CD14-positive monocyte (primary cell): ENCODE results near the gene AIFM1. TPM values are rescaled to one million over a fixed set of nuclear protein-coding genes. Genes with fewer than 3 reads are reported as not detected.
A peak's percentile ranks its signal among the peaks of the same experiment; 100 is the strongest.

Experiments used
- DNase-seq, 3 donors: peaks; one replicate each; pipeline ENCODE4 v3.0.0-alpha.2; 2011 to 2022
- H2AFZ ChIP-seq: 2 replicates; pipeline ENCODE4 v1.6.0; 2012; ENCODE audit warnings: mild to moderate bottlenecking, low read depth, low read length, inconsistent platforms; ENCODE audit not compliant: insufficient read depth, poor library complexity, severe bottlenecking
- H3K27ac ChIP-seq, 2 donors: 1 replicate in 1 of 2; 2 replicates in 1 of 2; pipeline ENCODE4 v1.5.1; 2012 to 2013; ENCODE audit warnings: low read length in 2 of 2, control low read depth in 1 of 2, inconsistent platforms in 1 of 2, low read depth in 1 of 2, mild to moderate bottlenecking in 1 of 2
- H3K27me3 ChIP-seq, 2 donors: one replicate each; pipeline versions ENCODE4 v1.6.0 to v1.6.1; 2011 to 2013; ENCODE audit warnings: low read length in 2 of 2; ENCODE audit not compliant: control insufficient read depth in 2 of 2, insufficient read depth in 2 of 2
- H3K36me3 ChIP-seq, 2 donors: replicated peaks in 1 of 2; 1 replicate in 1 of 2; 2 replicates in 1 of 2; pipeline versions ENCODE4 v1.5.1 to v1.6.1; 2012 to 2013; ENCODE audit warnings: low read length in 2 of 2, control low read depth in 1 of 2, inconsistent platforms in 1 of 2, mild to moderate bottlenecking in 1 of 2; ENCODE audit not compliant: insufficient read depth in 2 of 2, control insufficient read depth in 1 of 2
- H3K4me1 ChIP-seq, 2 donors: 1 replicate in 1 of 2; 2 replicates in 1 of 2; pipeline versions ENCODE4 v1.5.1 to v1.6.1; 2012 to 2013; ENCODE audit warnings: low read length in 2 of 2, control low read depth in 1 of 2, inconsistent platforms in 1 of 2, mild to moderate bottlenecking in 1 of 2, moderate library complexity in 1 of 2; ENCODE audit not compliant: insufficient read depth in 2 of 2, control insufficient read depth in 1 of 2
- H3K4me2 ChIP-seq: replicated peaks from 2 replicates; pipeline ENCODE3; 2012; ENCODE audit warnings: low read length, moderate library complexity, mild to moderate bottlenecking; ENCODE audit not compliant: poor library complexity, severe bottlenecking; ENCODE audit errors: extremely low read depth
- H3K4me3 ChIP-seq, 3 experiments: fragments of 200-600 bp in 1 of 3; sonication (generic) in 1 of 3; replicated peaks in 1 of 3; 1 replicate in 2 of 3; 2 replicates in 1 of 3; pipeline ENCODE4 v1.5.1; 2011 to 2013; ENCODE audit warnings: low read length in 3 of 3, mild to moderate bottlenecking in 3 of 3, control low read depth in 2 of 3, low read depth in 2 of 3, inconsistent platforms in 1 of 3, moderate library complexity in 1 of 3
- H3K79me2 ChIP-seq: 2 replicates; pipeline ENCODE4 v1.6.0; 2012; ENCODE audit warnings: mild to moderate bottlenecking, control low read depth, inconsistent platforms, low read length, moderate library complexity; ENCODE audit not compliant: insufficient read depth
- H3K9ac ChIP-seq: 2 replicates; pipeline ENCODE4 v1.6.0; 2017; ENCODE audit warnings: low read length, mild to moderate bottlenecking; ENCODE audit not compliant: insufficient read depth, poor library complexity, severe bottlenecking
- H3K9me3 ChIP-seq, 2 donors: replicated peaks in 1 of 2; 1 replicate in 1 of 2; 2 replicates in 1 of 2; pipeline versions ENCODE4 v1.5.1 to v1.6.1; 2012 to 2013; ENCODE audit warnings: low read length in 2 of 2, control low read depth in 1 of 2; ENCODE audit not compliant: control insufficient read depth in 1 of 2, insufficient read depth in 1 of 2
- H4K20me1 ChIP-seq: 2 replicates; pipeline ENCODE4 v1.6.0; 2012; ENCODE audit warnings: mild to moderate bottlenecking, low read length, control low read depth, moderate library complexity; ENCODE audit not compliant: insufficient read depth
- H3K27ac Mint-ChIP-seq, 7 donors: one replicate each; pipeline ENCODE4 v1.8.0; 2020; ENCODE audit warnings: mild to moderate bottlenecking in 7 of 7, mixed read lengths in 7 of 7, moderate library complexity in 6 of 7, inconsistent platforms in 2 of 7
- H3K27me3 Mint-ChIP-seq, 3 donors: one replicate each; pipeline ENCODE4 v1.8.0; 2021 to 2022; ENCODE audit warnings: low read depth in 3 of 3, mild to moderate bottlenecking in 3 of 3, mixed read lengths in 3 of 3, moderate library complexity in 3 of 3, inconsistent platforms in 1 of 3
- H3K36me3 Mint-ChIP-seq, 2 donors: one replicate each; pipeline ENCODE4 v1.8.0; 2020; ENCODE audit warnings: mixed read lengths in 2 of 2, inconsistent platforms in 1 of 2, mild to moderate bottlenecking in 1 of 2
- H3K4me1 Mint-ChIP-seq: one replicate; pipeline ENCODE4 v1.8.0; 2020; ENCODE audit warnings: mild to moderate bottlenecking, mixed read lengths
- H3K4me3 Mint-ChIP-seq, 2 donors: one replicate each; pipeline ENCODE4 v1.8.0; 2020; ENCODE audit warnings: mild to moderate bottlenecking in 2 of 2, mixed read lengths in 2 of 2, moderate library complexity in 1 of 2
- H3K9me3 Mint-ChIP-seq, 7 donors: one replicate each; pipeline ENCODE4 v1.8.0; 2020 to 2022; ENCODE audit warnings: mixed read lengths in 7 of 7, mild to moderate bottlenecking in 6 of 7, moderate library complexity in 6 of 7, inconsistent platforms in 2 of 7
- CTCF ChIP-seq: fragments of 200-600 bp; IDR thresholded peaks from one replicate; pipeline ENCODE4 v1.8.0; 2022; ENCODE audit warnings: antibody characterized with exemption, mild to moderate bottlenecking
- WGBS: methylation state at CpG from one replicate; pipeline ENCODE4 v1.1.5; 2013; ENCODE audit warnings: missing lambda C conversion rate; ENCODE audit not compliant: insufficient coverage; 5-methylcytosine and 5-hydroxymethylcytosine counted together
- intact Hi-C, 2 donors: fragments of 100-400 bp; cut with micrococcal nuclease; formaldehyde crosslinking; loops; one replicate each; pipeline versions ENCODE4 v1.15.0 to v1.15.1; 2023
- polyA plus RNA-seq, 3 donors: library from polyadenylated mRNA; depleted of rRNA in 1 of 3; unstranded in 2 of 3; stranded (reverse) in 1 of 3; fragments of 300-500 nt in 2 of 3; fragments of >200 nt in 1 of 3; fragmentation: Illumina TruSeq in 2 of 3; gene quantifications; 1 replicate in 2 of 3; 2 replicates in 1 of 3; pipeline ENCODE4 v1.2.3, GENCODE V29; 2012 to 2021

AIFM1 gene
- polyA plus RNA-seq, 3 donors: 15.1 to 19.1 (median 18.6) TPM

- H3K27me3 ChIP-seq: no peaks in the 10 kb centered on the region
- Mint-ChIP-seq H3K4me1 (peaks cover 10% of the 10 kb centered on the region), H3K36me3 (no peaks in the 10 kb centered on the region), H3K27me3 (peaks cover 0 to 9% (median 2%) of the 10 kb centered on the region in 3 donors), H3K27ac (no peak overlapping the region), H3K9me3 (peaks cover 0 to 2% (median 0%) of the 10 kb centered on the region in 7 donors), H3K4me3 (no peak overlapping the region)
- H3K79me2 ChIP-seq: no peaks in the 10 kb centered on the region
- TF ChIP-seq CTCF: no peak
- no peaks in the 10 kb centered on the region for H4K20me1 ChIP-seq
- H3K36me3 ChIP-seq: no peaks in the 10 kb centered on the region
- no peaks in the 10 kb centered on the region for H3K4me1 ChIP-seq
- WGBS: no CpG with 5 or more reads among the region's 4 CpGs
- H3K4me3 ChIP-seq: no peak overlapping the region
- no peak overlapping the region for H3K27ac ChIP-seq
- intact Hi-C loops: no loop called here
- H2AFZ ChIP-seq: no peak overlapping the region
- no peak for DNase-seq
- no peaks in the 10 kb centered on the region for H3K9me3 ChIP-seq
- no peak overlapping the region for H3K9ac ChIP-seq
- no peak overlapping the region for H3K4me2 ChIP-seq
Measured at GRCh38 chrX:130186651-130187050, 21.0 kb upstream of the AIFM1 start.

- DNase-seq: no peak
- no peak overlapping the region for H3K27ac ChIP-seq
- H2AFZ ChIP-seq: no peak overlapping the region
- H3K4me3 ChIP-seq: no peak overlapping the region
- no peaks in the 10 kb centered on the region for H3K9me3 ChIP-seq
- TF ChIP-seq CTCF: no peak
- no peaks in the 10 kb centered on the region for H3K79me2 ChIP-seq
- no peaks in the 10 kb centered on the region for H4K20me1 ChIP-seq
- H3K4me2 ChIP-seq: no peak overlapping the region
- no peak overlapping the region for H3K9ac ChIP-seq
- peaks cover 13% of the 10 kb centered on the region for H3K4me1 Mint-ChIP-seq
- WGBS: no CpG with 5 or more reads among the region's 2 CpGs
- no peaks in the 10 kb centered on the region for H3K27me3 ChIP-seq
- H3K27ac Mint-ChIP-seq: peak overlapping the region in 1 of 7 donors; percentile 32
- intact Hi-C loops: no loop called here
- no peak overlapping the region for H3K4me3 Mint-ChIP-seq
- no peaks in the 10 kb centered on the region for H3K36me3 ChIP-seq
- peaks cover 0 to 6% (median 2%) of the 10 kb centered on the region in 3 donors for H3K27me3 Mint-ChIP-seq
- H3K4me1 ChIP-seq: no peaks in the 10 kb centered on the region
- H3K36me3 Mint-ChIP-seq: no peaks in the 10 kb centered on the region
- peaks cover 0 to 2% (median 0%) of the 10 kb centered on the region in 7 donors for H3K9me3 Mint-ChIP-seq
Measured at GRCh38 chrX:130184857-130185256, 19.2 kb upstream of the AIFM1 start.
